Stimulated activated naive CD8-positive, alpha-beta T cell treated with anti-CD3 and anti-CD28 coated beads, Interleukin-15, Interleukin-2, amounts not matched to agents 100 ng/mL and 50 ng/mL, for 24 hours (primary cell): ENCODE data around the gene GLMN.
"Not testable (repeated sequence)": the region's sequence is repeated elsewhere in the genome, so short reads cannot be mapped to it uniquely, and the experiment has no call there.

Experiments
- H3K27ac Mint-ChIP-seq: one replicate; pipeline ENCODE4 v1.8.0; 2021; ENCODE audit warnings: mild to moderate bottlenecking, mixed read lengths
- H3K27me3 Mint-ChIP-seq: one replicate; pipeline ENCODE4 v1.8.0; 2021; ENCODE audit warnings: mixed read lengths
- H3K36me3 Mint-ChIP-seq: one replicate; pipeline ENCODE4 v1.8.0; 2021; ENCODE audit warnings: low read depth, mixed read lengths
- H3K4me1 Mint-ChIP-seq: one replicate; pipeline ENCODE4 v1.8.0; 2021; ENCODE audit warnings: low read depth, mixed read lengths
- H3K4me3 Mint-ChIP-seq: one replicate; pipeline ENCODE4 v1.8.0; 2021; ENCODE audit warnings: mild to moderate bottlenecking, mixed read lengths
- H3K9me3 Mint-ChIP-seq: one replicate; pipeline ENCODE4 v1.8.0; 2021; ENCODE audit warnings: mixed read lengths

GLMN gene

DNA sequence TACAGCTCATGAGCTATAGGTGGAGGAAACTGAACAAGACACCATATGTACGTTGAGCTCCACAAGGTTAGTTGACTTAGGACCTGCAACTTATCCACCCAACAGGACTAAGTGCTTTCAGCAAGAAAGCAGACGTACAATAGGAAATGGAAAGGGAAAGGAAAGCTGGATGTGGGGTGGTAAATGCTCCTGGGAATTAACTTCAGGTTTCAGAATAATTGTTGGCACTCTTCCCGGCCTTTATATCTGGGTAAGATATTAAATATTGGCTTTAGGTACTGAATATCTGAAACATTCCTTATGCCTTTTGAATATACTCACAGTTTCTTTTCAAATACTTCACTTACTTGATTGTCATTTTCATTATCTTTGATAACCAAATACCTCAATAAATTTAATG, 36.3 kb downstream of the GLMN start:
- no peak overlapping the region for H3K4me3 Mint-ChIP-seq
- no peaks in the 10 kb centered on the region for H3K27me3 Mint-ChIP-seq
- peaks cover 79% of the 10 kb centered on the region for H3K36me3 Mint-ChIP-seq
- peaks cover 3% of the 10 kb centered on the region for H3K4me1 Mint-ChIP-seq
- no peaks in the 10 kb centered on the region for H3K9me3 Mint-ChIP-seq
- H3K27ac Mint-ChIP-seq: no peak overlapping the region

DNA sequence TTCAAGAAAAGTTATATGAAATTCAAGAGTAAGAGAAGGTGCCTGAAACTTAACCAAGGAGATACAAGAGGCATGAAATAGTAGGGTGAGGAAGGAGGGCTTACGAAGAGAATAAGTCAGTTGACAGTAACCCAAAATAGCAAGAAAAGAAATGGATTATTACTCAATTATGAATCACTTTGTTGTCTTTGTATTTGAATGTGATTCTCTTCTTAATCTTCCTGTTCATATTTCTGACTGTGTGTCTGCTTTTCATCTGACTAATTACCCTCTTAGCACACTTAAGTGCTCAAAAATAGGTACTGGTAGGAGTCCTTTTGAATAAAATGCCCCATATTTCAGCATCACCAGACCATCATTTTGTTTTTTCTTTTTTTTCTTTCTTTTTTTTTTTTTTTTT, 39.4 kb downstream of the GLMN start:
- Mint-ChIP-seq H3K27ac (no peak overlapping the region), H3K4me3 (no peak overlapping the region), H3K9me3 (peaks cover 12% of the 10 kb centered on the region), H3K36me3 (peaks cover 94% of the 10 kb centered on the region), H3K4me1 (peaks cover 3% of the 10 kb centered on the region), H3K27me3 (no peaks in the 10 kb centered on the region)

DNA sequence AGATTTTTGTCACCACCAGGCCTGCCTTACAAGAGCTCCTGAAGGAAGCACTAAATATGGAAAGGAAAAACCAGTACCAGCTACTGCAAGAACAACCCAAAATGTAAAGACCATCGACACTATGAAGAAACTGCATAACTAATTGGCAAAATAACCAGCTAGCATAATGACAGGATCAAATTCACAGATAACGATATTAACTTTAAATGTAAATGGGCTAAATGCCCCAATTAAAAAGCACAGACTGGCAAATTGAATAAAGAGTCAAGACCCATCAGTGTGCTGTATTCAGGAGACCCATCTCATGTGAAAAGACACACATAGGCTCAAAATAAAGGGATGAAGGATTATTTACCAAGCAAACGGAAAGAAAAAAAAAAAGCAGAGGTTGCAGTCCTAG, 44.1 kb downstream of the GLMN start:
- H3K4me1 Mint-ChIP-seq, H3K27ac Mint-ChIP-seq, H3K27me3 Mint-ChIP-seq, H3K4me3 Mint-ChIP-seq: not testable (repeated sequence)
- Mint-ChIP-seq H3K36me3 (peaks cover 71% of the 10 kb centered on the region), H3K9me3 (peaks cover 12% of the 10 kb centered on the region)

DNA sequence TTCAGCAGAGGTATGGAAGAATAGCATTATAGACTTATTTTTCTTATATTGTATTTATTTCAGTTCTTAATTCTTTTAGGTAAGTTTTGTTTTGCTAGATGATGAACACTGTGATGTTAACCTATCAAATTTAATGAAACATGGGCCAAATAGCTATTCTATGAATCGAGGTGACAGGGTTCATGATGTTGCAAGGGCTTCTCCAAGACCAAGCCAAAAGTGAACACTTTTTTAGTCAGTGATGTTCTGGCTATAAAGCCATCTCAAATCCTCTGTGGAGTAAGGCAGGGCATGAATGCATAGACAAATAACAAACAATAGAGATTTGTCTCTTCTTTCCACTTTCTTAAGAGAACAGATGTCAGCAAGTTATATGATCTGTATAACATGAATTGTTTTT, 54.4 kb downstream of the GLMN start:
- Mint-ChIP-seq H3K27me3 (no peaks in the 10 kb centered on the region), H3K4me3 (no peak overlapping the region), H3K36me3 (peaks cover 24% of the 10 kb centered on the region), H3K27ac (no peak overlapping the region), H3K9me3 (no peaks in the 10 kb centered on the region), H3K4me1 (no peaks in the 10 kb centered on the region)

DNA sequence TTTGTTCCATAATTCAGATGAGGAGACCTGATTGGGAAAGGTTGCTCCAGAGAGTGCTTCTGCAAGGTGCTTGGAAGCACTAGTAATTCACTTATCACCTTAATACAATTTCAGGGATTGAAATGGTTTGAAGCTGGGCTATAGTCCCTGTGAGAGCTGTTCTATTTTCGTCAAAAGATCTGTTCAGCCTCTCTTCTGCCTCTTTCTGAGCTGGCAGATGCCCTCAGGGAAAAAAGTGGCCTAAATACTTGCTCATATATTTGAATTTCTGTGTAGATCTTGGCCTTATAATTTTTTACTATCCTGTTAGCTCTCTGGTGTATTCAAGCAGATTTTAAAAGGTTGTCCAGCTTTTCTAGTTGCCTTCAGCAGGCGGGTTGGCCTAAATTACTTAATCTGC, 58.8 kb downstream of the GLMN start:
- Mint-ChIP-seq H3K4me3 (no peak overlapping the region), H3K36me3 (peaks cover under 1% of the 10 kb centered on the region), H3K27me3 (peaks cover 10% of the 10 kb centered on the region), H3K9me3 (no peaks in the 10 kb centered on the region), H3K4me1 (no peaks in the 10 kb centered on the region), H3K27ac (no peak overlapping the region)

DNA sequence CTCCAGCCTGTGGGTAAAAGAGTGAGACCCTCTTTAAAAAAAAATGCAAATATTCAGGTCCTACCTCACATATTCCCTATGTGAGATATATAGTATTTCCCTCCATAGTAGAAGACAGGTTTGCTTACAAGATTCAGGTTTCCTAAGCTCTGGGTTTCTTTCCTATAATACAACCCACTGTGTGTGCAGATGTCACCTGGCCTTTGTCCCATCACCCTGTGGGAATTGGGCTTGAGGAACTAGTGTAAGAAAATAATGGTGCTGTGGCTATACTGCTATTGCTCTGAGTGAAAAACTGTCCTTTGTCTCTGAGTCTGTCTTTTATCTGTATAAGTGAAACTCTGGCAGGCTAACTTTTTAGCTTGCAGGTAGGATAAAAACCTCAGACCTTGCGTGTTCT, 68.1 kb downstream of the GLMN start:
- no peak overlapping the region for H3K4me3 Mint-ChIP-seq
- H3K4me1 Mint-ChIP-seq: no peaks in the 10 kb centered on the region
- H3K9me3 Mint-ChIP-seq: no peaks in the 10 kb centered on the region
- no peaks in the 10 kb centered on the region for H3K27me3 Mint-ChIP-seq
- no peaks in the 10 kb centered on the region for H3K36me3 Mint-ChIP-seq
- no peak overlapping the region for H3K27ac Mint-ChIP-seq

DNA sequence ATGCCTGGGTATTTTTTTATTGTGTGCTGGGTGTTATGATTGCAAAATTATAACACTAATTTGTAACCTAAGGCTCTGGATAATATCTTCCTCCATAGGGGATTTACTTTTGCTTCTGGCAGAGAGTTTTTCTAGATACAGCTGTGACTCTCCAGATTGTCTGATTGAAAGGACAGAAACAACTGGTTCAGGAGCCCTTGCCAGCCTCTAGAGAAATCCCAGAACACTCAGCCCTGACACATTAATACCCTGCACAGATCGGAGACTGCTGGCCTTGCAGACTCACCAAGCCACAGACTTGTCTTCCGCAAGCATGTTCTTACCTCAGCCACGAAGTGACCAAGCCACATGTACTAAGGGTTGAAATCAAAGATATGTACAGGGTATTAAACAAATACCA, 70.4 kb downstream of the GLMN start:
- Mint-ChIP-seq H3K4me1 (no peaks in the 10 kb centered on the region), H3K27me3 (no peaks in the 10 kb centered on the region), H3K36me3 (no peaks in the 10 kb centered on the region), H3K4me3 (no peak overlapping the region), H3K27ac (no peak overlapping the region), H3K9me3 (no peaks in the 10 kb centered on the region)

DNA sequence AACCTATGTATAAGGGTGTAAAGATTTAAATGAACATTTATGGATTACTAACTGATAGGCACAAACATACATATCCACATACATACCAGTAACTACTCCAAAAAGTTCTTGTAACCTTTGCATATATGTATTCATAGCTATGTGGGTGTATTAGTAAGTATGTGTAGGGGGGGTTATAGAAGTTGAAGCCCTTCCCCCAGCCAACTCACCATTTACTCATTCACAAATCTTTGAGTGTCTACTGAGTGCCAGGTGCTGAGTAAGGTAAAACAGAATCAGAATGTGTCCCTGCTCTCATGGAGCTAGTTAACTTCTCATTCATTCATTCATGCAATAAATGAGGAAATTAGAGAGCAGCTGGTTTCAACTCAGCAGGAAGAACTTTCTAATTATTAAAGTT, 79.8 kb downstream of the GLMN start:
- Mint-ChIP-seq H3K27ac (no peak overlapping the region), H3K9me3 (no peaks in the 10 kb centered on the region), H3K36me3 (no peaks in the 10 kb centered on the region), H3K4me1 (no peaks in the 10 kb centered on the region), H3K27me3 (no peaks in the 10 kb centered on the region), H3K4me3 (no peak overlapping the region)

DNA sequence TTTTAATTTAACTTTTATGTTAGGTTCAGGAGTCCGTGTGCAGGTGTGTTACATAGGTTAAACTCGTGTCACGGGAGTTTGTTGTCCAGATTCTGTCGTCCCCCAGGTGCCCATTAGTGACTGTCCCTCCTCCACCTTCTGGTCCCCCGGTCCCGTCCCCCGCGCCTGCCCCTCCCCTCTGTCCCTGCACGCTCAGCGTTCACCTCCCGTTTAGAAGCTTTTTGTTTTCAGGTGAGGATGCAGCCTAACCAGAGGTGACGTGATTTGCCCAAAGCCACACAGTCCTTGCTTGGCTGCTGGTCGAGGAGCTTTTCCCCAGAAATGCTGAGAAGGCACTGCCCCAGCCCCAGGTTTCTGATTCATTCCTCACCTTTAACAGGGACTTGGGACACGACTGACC, 80.2 kb downstream of the GLMN start:
- Mint-ChIP-seq H3K4me3 (no peak overlapping the region), H3K27me3 (no peaks in the 10 kb centered on the region), H3K4me1 (no peaks in the 10 kb centered on the region), H3K9me3 (no peaks in the 10 kb centered on the region), H3K27ac (no peak overlapping the region), H3K36me3 (no peaks in the 10 kb centered on the region)

DNA sequence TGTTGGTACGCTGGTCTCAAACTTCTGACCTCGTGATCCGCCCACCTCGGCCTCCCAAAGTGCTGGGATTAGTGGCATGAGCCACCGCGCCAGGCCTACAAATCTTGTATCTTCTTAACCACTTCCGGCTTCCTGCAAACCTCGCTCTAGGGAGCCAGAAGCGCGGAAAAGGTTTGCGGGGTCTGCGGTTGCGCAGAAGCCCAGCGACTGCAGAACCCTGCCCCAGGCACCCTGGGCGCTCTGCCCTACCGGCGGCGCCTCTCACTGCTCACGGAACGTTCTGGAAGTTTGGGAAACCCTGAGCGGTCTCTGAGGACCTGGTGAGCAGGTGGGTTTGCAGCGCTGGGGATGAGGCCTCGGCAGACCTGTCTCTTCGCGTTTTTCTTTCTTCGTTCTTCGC, 81.1 kb downstream of the GLMN start, which contains the start of gene C1orf146:
TSS of gene C1orf146 (plus strand) at position 195 of the 400 bp plus-strand sequence. CDS start 13,506 bp downstream, outside the sequence.
- Mint-ChIP-seq H3K36me3 (no peaks in the 10 kb centered on the region), H3K9me3 (no peaks in the 10 kb centered on the region), H3K4me1 (no peaks in the 10 kb centered on the region)

DNA sequence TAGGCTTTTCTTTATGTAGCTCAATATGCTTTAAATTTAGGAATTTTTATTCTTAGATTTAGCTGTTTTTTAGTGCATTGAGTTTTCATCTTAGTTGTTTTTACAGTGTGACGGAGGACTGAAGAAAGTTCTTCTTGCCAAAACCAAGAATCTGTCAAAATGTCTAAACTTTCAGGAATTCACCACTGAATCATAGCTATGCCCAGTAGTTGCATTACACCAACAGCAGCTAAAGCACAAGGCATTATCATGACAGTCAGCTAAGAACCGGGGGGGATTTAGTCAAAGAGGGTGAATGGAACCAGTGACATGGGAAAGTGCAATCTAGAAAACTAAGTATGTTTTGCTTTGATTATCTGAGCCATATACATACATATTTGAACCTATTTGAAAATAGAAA, 87.6 kb downstream of the GLMN start:
- Mint-ChIP-seq H3K4me3 (no peak overlapping the region), H3K27ac (no peak overlapping the region), H3K36me3 (no peaks in the 10 kb centered on the region), H3K4me1 (no peaks in the 10 kb centered on the region), H3K9me3 (peaks cover under 1% of the 10 kb centered on the region), H3K27me3 (no peaks in the 10 kb centered on the region)

More for the DNA sequence above, 81.1 kb downstream of the GLMN start, which contains the start of gene C1orf146:
- Mint-ChIP-seq H3K27me3 (no peaks in the 10 kb centered on the region), H3K4me3 (no peak within 1 kb of the TSS), H3K27ac (no peak within 1 kb of the TSS)

DNA sequence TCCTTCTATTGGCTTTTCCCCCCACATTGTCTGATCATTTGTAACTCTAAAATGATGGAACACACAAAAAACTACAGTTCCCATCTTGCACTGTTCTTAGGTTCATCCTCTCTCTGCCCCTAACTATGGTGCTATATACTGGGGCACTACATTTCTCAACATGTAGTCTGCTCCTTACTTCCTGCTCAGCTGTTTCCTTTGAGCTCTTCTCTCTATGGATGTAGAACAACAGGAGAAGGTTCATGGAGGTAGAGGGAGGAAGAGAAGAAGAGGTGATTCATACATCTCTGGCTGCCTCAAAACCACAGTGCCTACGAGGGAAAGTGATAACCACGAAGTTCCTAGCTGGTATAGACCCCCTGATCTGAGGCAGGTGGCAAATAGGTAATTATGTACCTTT, 88.1 kb downstream of the GLMN start:
- Mint-ChIP-seq H3K36me3 (no peaks in the 10 kb centered on the region), H3K27me3 (no peaks in the 10 kb centered on the region), H3K4me1 (no peaks in the 10 kb centered on the region), H3K27ac (no peak overlapping the region), H3K9me3 (peaks cover 3% of the 10 kb centered on the region), H3K4me3 (no peak overlapping the region)

DNA sequence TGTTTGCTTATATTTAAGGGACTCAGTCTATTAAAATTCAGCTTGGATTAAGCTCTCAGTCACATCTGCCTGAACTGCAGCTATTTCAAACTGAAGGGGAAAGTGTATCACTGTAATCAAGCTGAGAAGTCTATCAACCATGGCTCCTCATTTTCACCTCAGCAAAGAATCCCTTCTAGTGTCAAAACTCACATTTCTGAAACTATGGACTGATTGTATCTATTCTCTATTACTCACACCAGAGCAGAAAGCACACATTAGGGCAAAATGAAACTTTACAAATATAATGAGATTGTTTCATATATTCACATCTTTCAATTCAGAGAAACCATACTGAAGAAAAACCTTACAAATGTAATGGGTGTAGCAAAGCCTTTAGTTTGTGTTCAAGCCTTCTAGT, 95.7 kb downstream of the GLMN start:
- no peaks in the 10 kb centered on the region for H3K27me3 Mint-ChIP-seq
- H3K36me3 Mint-ChIP-seq: no peaks in the 10 kb centered on the region
- no peak overlapping the region for H3K27ac Mint-ChIP-seq

DNA sequence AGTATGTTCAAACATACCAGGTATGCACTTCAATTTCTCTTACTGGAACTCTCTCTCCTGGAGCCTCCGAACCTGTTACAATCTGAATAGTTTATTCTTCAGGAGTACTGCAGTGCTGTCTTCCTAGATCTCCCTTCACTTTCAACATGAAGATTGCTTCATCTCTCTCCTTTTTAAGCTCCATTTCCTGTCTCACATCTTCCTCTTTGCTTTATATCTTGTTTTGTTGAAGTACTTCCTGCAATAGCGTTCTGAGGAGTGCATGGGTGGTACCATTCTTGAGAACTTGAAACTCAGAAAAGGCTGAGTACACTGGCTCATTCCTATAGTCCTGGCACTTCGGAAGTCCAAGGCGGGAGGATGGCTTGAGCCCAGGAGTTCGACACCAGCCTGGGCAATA, 96.8 kb downstream of the GLMN start:
- H3K4me3 Mint-ChIP-seq: no peak overlapping the region
- peaks cover 3% of the 10 kb centered on the region for H3K9me3 Mint-ChIP-seq
- peaks cover 18% of the 10 kb centered on the region for H3K4me1 Mint-ChIP-seq
- H3K36me3 Mint-ChIP-seq: no peaks in the 10 kb centered on the region
- no peaks in the 10 kb centered on the region for H3K27me3 Mint-ChIP-seq
- no peak overlapping the region for H3K27ac Mint-ChIP-seq

More for the DNA sequence above, 95.7 kb downstream of the GLMN start:
- no peak overlapping the region for H3K4me3 Mint-ChIP-seq
- peaks cover 3% of the 10 kb centered on the region for H3K9me3 Mint-ChIP-seq
- peaks cover 18% of the 10 kb centered on the region for H3K4me1 Mint-ChIP-seq
